CD4-positive, alpha-beta memory T cell (primary cell): ENCODE results near the gene PINLYP. TPM values are rescaled to one million over a fixed set of nuclear protein-coding genes. Genes with fewer than 3 reads are reported as not detected.

ENCODE experiments used
- CTCF ChIA-PET: fragments of 350-600 bp; sonication (Branson Sonifier 250); formaldehyde crosslinking; loops from one replicate; lab custom pipeline; 2021; ENCODE audit warnings: inconsistent platforms; ENCODE audit not compliant: partially characterized antibody; lab: Charles Lee
- POLR2A ChIA-PET: fragments of 350-600 bp; sonication (Branson Sonifier 250); formaldehyde crosslinking; loops from one replicate; lab custom pipeline; 2021; ENCODE audit not compliant: partially characterized antibody; lab: Charles Lee
- DNase-seq, 5 donors: peaks; one replicate each; pipeline versions ENCODE4 v3.0.0 to v3.0.0-alpha.2; 2020 to 2022; ENCODE audit warnings: mixed read lengths in 1 of 5
- H3K27ac ChIP-seq: one replicate; pipeline ENCODE4 v1.7.0; 2013; ENCODE audit warnings: low read depth, low read length
- H3K27me3 ChIP-seq: 2 replicates; pipeline ENCODE4 v1.7.0; 2013; ENCODE audit warnings: mild to moderate bottlenecking, low read length, moderate library complexity; ENCODE audit not compliant: insufficient read depth
- H3K36me3 ChIP-seq: 2 replicates; pipeline ENCODE4 v1.7.0; 2013; ENCODE audit warnings: mild to moderate bottlenecking, low read length, moderate library complexity; ENCODE audit not compliant: insufficient read depth
- H3K4me1 ChIP-seq: 2 replicates; pipeline ENCODE4 v1.7.0; 2013; ENCODE audit warnings: mild to moderate bottlenecking, low read length, moderate library complexity; ENCODE audit not compliant: insufficient read depth
- H3K4me3 ChIP-seq, 2 donors: one replicate each; pipeline ENCODE4 v1.7.0; 2013; ENCODE audit warnings: low read length in 2 of 2, mild to moderate bottlenecking in 1 of 2
- H3K9me3 ChIP-seq, 2 donors: one replicate each; pipeline ENCODE4 v1.7.0; 2013; ENCODE audit warnings: low read length in 2 of 2, control low read depth in 1 of 2; ENCODE audit not compliant: control insufficient read depth in 1 of 2
- H3K27ac Mint-ChIP-seq, 7 donors: one replicate each; pipeline ENCODE4 v1.8.0; 2020 to 2021; ENCODE audit warnings: mixed read lengths in 7 of 7, mild to moderate bottlenecking in 6 of 7, inconsistent platforms in 3 of 7, moderate library complexity in 3 of 7
- H3K27me3 Mint-ChIP-seq, 2 donors: one replicate each; pipeline ENCODE4 v1.8.0; 2020 to 2021; ENCODE audit warnings: mixed read lengths in 2 of 2
- H3K36me3 Mint-ChIP-seq, 2 donors: one replicate each; pipeline ENCODE4 v1.8.0; 2020 to 2021; ENCODE audit warnings: mixed read lengths in 2 of 2, inconsistent platforms in 1 of 2, mild to moderate bottlenecking in 1 of 2
- H3K4me1 Mint-ChIP-seq, 4 donors: one replicate each; pipeline ENCODE4 v1.8.0; 2020 to 2021; ENCODE audit warnings: mixed read lengths in 4 of 4, mild to moderate bottlenecking in 1 of 4
- H3K4me3 Mint-ChIP-seq, 8 donors: one replicate each; pipeline ENCODE4 v1.8.0; 2020 to 2021; ENCODE audit warnings: mixed read lengths in 8 of 8, mild to moderate bottlenecking in 7 of 8, moderate library complexity in 6 of 8, inconsistent platforms in 3 of 8
- H3K9me3 Mint-ChIP-seq, 8 donors: one replicate each; pipeline ENCODE4 v1.8.0; 2020 to 2021; ENCODE audit warnings: mixed read lengths in 8 of 8, mild to moderate bottlenecking in 5 of 8, inconsistent platforms in 3 of 8, moderate library complexity in 1 of 8
- intact Hi-C: fragments of 100-400 bp; cut with micrococcal nuclease; formaldehyde crosslinking; loops from one replicate; pipeline ENCODE4 v1.15.1; 2023
- polyA plus RNA-seq, 2 donors: library from polyadenylated mRNA; unstranded; fragments of 300-500 nt; fragmentation: Illumina TruSeq; gene quantifications; one replicate each; pipeline ENCODE4 v1.2.3, GENCODE V29; 2021
- total RNA-seq, 2 experiments: library from RNA; stranded (reverse); gene quantifications; one replicate each; pipeline ENCODE4 v1.2.3, GENCODE V29; 2021

PINLYP gene
- total and polyA plus RNA-seq, 4 experiments from 2014 or later = 0.33 to 1.3 (median 0.84) TPM; not detected in 1

GRCh38 chr19:43555185-43555770, 20.3 kb upstream of the PINLYP start:
- Histone ChIP-seq H3K4me3 (no peak overlapping the region), H3K9me3 (no peaks in the 10 kb centered on the region), H3K27me3 (no peaks in the 10 kb centered on the region), H3K36me3 (peaks cover 48% of the 10 kb centered on the region), H3K27ac (no peak overlapping the region), H3K4me1 (peaks cover 7% of the 10 kb centered on the region)
- peaks cover 24 to 37% of the 10 kb centered on the region in 2 donors for H3K36me3 Mint-ChIP-seq
- peak; percentile 81 to 85 (median 82) for DNase-seq
- H3K4me3 Mint-ChIP-seq = peak overlapping the region in 2 of 8 donors; percentile 31 to 52
- ChIA-PET CTCF (interaction anchor here (0.5 to 11.2 kb wide), 46 partner anchors 9 to 254 kb away, joined by 3 to 245 read pairs (median 5); partner anchors contain the start of genes IRGQ, PINLYP, PLAUR and XRCC1), POLR2A (interaction anchor here (0.7 to 3.6 kb wide), 12 partner anchors 8 to 229 kb away, joined by 3 to 61 read pairs (median 4); partner anchors contain the start of genes IRGQ, PINLYP, XRCC1 and ZNF428)
- H3K27ac Mint-ChIP-seq = peak overlapping the region; percentile 6 to 85 (median 77)
- intact Hi-C loops = loop anchor here (1.0 to 2.0 kb wide), 3 partner anchors 8 to 41 kb away; partner anchors contain the start of genes IRGQ and ZNF576
- H3K9me3 Mint-ChIP-seq = no peaks in the 10 kb centered on the region
- H3K27me3 Mint-ChIP-seq = no peaks in the 10 kb centered on the region
- peaks cover 10 to 19% (median 12%) of the 10 kb centered on the region in 4 donors for H3K4me1 Mint-ChIP-seq

GRCh38 chr19:43560687-43561086, 14.9 kb upstream of the PINLYP start:
- DNase-seq = no peak
- Histone ChIP-seq H3K9me3 (no peaks in the 10 kb centered on the region), H3K27me3 (no peaks in the 10 kb centered on the region), H3K27ac (no peak overlapping the region), H3K36me3 (peaks cover 9% of the 10 kb centered on the region), H3K4me1 (peaks cover 45% of the 10 kb centered on the region), H3K4me3 (no peak overlapping the region)
- peaks cover 34 to 59% (median 40%) of the 10 kb centered on the region in 4 donors for H3K4me1 Mint-ChIP-seq
- H3K4me3 Mint-ChIP-seq = peak overlapping the region in 4 of 8 donors; percentile 10 to 58 (median 23)
- H3K27me3 Mint-ChIP-seq = no peaks in the 10 kb centered on the region
- H3K27ac Mint-ChIP-seq = peak overlapping the region; percentile 82 to 98 (median 93)
- POLR2A ChIA-PET = interaction anchor here (0.7 to 6.1 kb wide), 3 partner anchors 28 to 775 kb away, joined by 4 to 41 read pairs (median 4); partner anchors contain the start of genes IRGQ, ZNF575 and ZNF576
- H3K9me3 Mint-ChIP-seq = peaks cover 0 to 2% (median 0%) of the 10 kb centered on the region in 8 donors
- CTCF ChIA-PET = interaction anchor here (7.0 kb wide), 1 partner anchor 34 kb away, joined by 59 read pairs; the partner anchor contains the start of genes IRGQ and ZNF576
- intact Hi-C loops = loop anchor here (10.0 kb wide), 1 partner anchor 224 kb away; the partner anchor contains the start of gene KCNN4
- H3K36me3 Mint-ChIP-seq = peaks cover 14 to 25% of the 10 kb centered on the region in 2 donors

GRCh38 chr19:43561139-43561970, 14.2 kb upstream of the PINLYP start:
- H3K9me3 ChIP-seq = no peaks in the 10 kb centered on the region
- ChIA-PET CTCF (interaction anchor here (1.6 to 7.0 kb wide), 2 partner anchors 33 to 59 kb away, joined by 3 to 59 read pairs; partner anchors contain the start of genes IRGQ and ZNF576), POLR2A (interaction anchor here (1.5 to 6.1 kb wide), 4 partner anchors 13 to 34 kb away, joined by 4 to 41 read pairs (median 16); partner anchors contain the start of genes IRGQ, PINLYP, XRCC1 and ZNF575)
- no peak overlapping the region for H3K4me3 ChIP-seq
- Mint-ChIP-seq H3K4me1 (peaks cover 34 to 59% (median 39%) of the 10 kb centered on the region in 4 donors), H3K27me3 (no peaks in the 10 kb centered on the region), H3K9me3 (peaks cover 0 to 2% (median 0%) of the 10 kb centered on the region in 8 donors), H3K27ac (peak overlapping the region; percentile 92 to 98 (median 96)), H3K36me3 (peaks cover 14 to 25% of the 10 kb centered on the region in 2 donors), H3K4me3 (peak overlapping the region in 7 of 8 donors; percentile 26 to 86 (median 69))
- H3K27ac ChIP-seq = peak overlapping the region; percentile 72
- peaks cover 45% of the 10 kb centered on the region for H3K4me1 ChIP-seq
- intact Hi-C loops = loop anchor here (10.0 kb wide), 1 partner anchor 223 kb away; the partner anchor contains the start of gene KCNN4
- DNase-seq = no peak
- H3K36me3 ChIP-seq = peaks cover 4% of the 10 kb centered on the region
- H3K27me3 ChIP-seq = no peaks in the 10 kb centered on the region

GRCh38 chr19:43562226-43562697, 13.3 kb upstream of the PINLYP start:
- ChIA-PET CTCF (interaction anchor here (1.6 to 7.0 kb wide), 2 partner anchors 32 to 59 kb away, joined by 3 to 59 read pairs; partner anchors contain the start of genes IRGQ and ZNF576), POLR2A (interaction anchor here (0.6 to 6.1 kb wide), 6 partner anchors 12 to 98 kb away, joined by 3 to 41 read pairs (median 6); partner anchors contain the start of genes IRGQ, PINLYP, XRCC1 and ZNF575)
- Histone ChIP-seq H3K36me3 (peaks cover 3% of the 10 kb centered on the region), H3K27me3 (no peaks in the 10 kb centered on the region), H3K4me3 (peak overlapping the region in 1 of 2 donors; percentile 32), H3K27ac (peak overlapping the region; percentile 72), H3K4me1 (peaks cover 45% of the 10 kb centered on the region), H3K9me3 (no peaks in the 10 kb centered on the region)
- Mint-ChIP-seq H3K9me3 (peaks cover 0 to 2% (median 0%) of the 10 kb centered on the region in 8 donors), H3K4me3 (peak overlapping the region; percentile 63 to 86 (median 74)), H3K27ac (peak overlapping the region; percentile 92 to 98 (median 96)), H3K27me3 (no peaks in the 10 kb centered on the region), H3K4me1 (peaks cover 36 to 65% (median 43%) of the 10 kb centered on the region in 4 donors), H3K36me3 (peaks cover 14 to 26% of the 10 kb centered on the region in 2 donors)
- DNase-seq = no peak
- intact Hi-C loops = loop anchor here (1.0 to 10.0 kb wide), 4 partner anchors 13 to 223 kb away; partner anchors contain the start of genes IRGQ, KCNN4, PINLYP and XRCC1

- peak overlapping the region; percentile 72 for H3K27ac ChIP-seq
- peak overlapping the region in 1 of 2 donors; percentile 32 for H3K4me3 ChIP-seq
- ChIA-PET POLR2A (interaction anchor here (0.6 to 6.1 kb wide), 8 partner anchors 12 to 99 kb away, joined by 3 to 41 read pairs (median 3); partner anchors contain the start of genes ETHE1, IRGQ, PINLYP and XRCC1), CTCF (interaction anchor here (1.6 to 7.0 kb wide), 3 partner anchors 8 to 58 kb away, joined by 3 to 59 read pairs (median 19); partner anchors contain the start of genes IRGQ and ZNF576)
- H3K27me3 ChIP-seq = no peaks in the 10 kb centered on the region
- Mint-ChIP-seq H3K9me3 (peaks cover 0 to 2% (median 0%) of the 10 kb centered on the region in 8 donors), H3K4me1 (peaks cover 36 to 65% (median 43%) of the 10 kb centered on the region in 4 donors), H3K4me3 (peak overlapping the region; percentile 63 to 86 (median 74)), H3K36me3 (peaks cover 14 to 22% of the 10 kb centered on the region in 2 donors), H3K27ac (peak overlapping the region; percentile 92 to 98 (median 96)), H3K27me3 (no peaks in the 10 kb centered on the region)
- peaks cover 45% of the 10 kb centered on the region for H3K4me1 ChIP-seq
- intact Hi-C loops = loop anchor here (1.0 to 10.0 kb wide), 5 partner anchors 7 to 222 kb away; partner anchors contain the start of genes IRGQ, KCNN4, PINLYP and XRCC1
- peak; percentile 82 to 93 (median 86) for DNase-seq
- H3K9me3 ChIP-seq = no peaks in the 10 kb centered on the region
- H3K36me3 ChIP-seq = peaks cover 3% of the 10 kb centered on the region
Measured at GRCh38 chr19:43562698-43563241, 12.8 kb upstream of the PINLYP start.
